Stimulated activated CD8-positive, alpha-beta memory T cell treated with anti-CD3 and anti-CD28 coated beads, Interleukin-7, amount 100 ng/mL, for 48 hours (primary cell): ENCODE measurements around the gene TMEM8B.

ENCODE experiments used
- DNase-seq, 2 donors: peaks; one replicate each; pipeline ENCODE4 v3.0.0-alpha.2; 2020; ENCODE audit warnings: low read depth in 1 of 2; ENCODE audit errors: extremely low read depth in 1 of 2

Gene TMEM8B, protein sequence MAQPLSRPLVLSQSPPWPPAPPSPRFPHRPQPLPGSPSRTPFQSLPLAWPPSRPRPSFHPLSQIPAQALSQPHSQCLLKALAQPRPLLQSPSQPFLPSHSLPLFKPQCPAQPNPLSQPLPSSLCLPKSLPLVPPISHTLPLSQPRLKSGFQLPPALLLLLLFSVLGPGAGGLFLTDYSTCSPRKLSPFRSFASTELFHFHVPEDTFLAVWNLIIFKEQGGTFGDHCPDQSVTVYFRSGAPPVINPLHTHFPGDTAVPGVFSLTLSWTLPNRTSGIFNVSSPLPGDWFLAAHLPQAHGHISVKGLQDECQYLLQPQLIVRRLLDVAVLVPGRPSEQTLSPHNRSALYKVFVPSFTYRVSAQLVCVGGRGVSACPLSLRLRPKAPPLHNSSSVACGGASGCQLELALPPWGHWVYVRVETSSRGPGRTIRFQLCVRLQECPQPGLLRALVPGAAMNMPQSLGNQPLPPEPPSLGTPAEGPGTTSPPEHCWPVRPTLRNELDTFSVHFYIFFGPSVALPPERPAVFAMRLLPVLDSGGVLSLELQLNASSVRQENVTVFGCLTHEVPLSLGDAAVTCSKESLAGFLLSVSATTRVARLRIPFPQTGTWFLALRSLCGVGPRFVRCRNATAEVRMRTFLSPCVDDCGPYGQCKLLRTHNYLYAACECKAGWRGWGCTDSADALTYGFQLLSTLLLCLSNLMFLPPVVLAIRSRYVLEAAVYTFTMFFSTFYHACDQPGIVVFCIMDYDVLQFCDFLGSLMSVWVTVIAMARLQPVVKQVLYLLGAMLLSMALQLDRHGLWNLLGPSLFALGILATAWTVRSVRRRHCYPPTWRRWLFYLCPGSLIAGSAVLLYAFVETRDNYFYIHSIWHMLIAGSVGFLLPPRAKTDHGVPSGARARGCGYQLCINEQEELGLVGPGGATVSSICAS

DNA sequence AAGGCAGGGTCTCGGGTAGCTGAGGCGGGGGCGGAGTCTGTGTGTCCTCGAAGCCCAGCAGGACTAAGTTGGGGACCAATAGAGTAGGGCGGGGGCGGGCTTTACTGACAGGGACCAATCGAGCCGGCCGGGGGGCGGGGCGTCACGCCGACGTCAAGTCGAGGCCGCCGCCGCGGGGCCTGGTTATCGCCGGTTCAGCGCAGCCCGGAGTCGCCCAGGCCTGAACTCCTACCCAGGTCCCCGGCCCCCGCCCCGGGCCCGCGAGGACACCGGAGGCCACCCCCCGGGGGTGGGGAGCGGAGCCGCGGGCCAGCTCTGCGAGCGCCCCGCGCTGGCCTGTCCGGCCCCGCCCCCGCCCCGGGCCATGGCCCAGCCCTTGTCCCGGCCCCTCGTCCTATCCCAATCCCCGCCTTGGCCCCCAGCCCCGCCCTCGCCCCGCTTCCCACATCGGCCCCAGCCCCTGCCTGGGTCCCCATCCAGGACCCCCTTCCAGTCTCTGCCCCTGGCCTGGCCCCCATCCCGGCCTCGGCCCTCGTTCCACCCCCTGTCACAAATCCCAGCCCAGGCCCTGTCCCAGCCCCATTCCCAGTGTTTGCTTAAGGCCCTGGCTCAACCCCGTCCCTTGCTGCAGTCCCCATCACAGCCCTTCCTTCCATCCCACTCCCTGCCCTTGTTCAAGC, at the start of gene TMEM8B:
Gene TMEM8B, plus strand, starts transcription at position 145 of the 680 bp plus-strand sequence. Its CDS starts 220 bp downstream, at position 365.
- peak; percentile 82 to 94 for DNase-seq

DNA sequence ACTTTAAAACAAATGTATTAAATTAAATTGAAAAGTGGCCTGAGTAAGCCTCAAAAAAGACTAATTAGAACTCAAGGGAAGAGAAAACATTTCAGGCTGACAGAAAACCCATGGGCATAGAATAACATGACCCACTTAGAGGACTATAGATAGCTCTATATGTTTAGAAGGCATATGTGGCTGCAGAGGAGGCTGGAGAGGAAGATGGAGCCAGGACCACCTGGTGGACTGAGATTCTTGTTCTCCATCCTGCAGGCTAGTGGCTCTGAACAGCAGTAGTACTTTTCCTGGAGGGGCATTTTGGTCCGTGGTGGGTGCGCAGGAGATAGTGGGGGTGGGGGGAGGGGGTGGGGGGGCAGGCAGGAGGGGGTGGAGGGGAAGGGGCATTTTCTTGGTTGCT, 48.0 kb upstream of the TMEM8B start:
- no peak for DNase-seq

DNA sequence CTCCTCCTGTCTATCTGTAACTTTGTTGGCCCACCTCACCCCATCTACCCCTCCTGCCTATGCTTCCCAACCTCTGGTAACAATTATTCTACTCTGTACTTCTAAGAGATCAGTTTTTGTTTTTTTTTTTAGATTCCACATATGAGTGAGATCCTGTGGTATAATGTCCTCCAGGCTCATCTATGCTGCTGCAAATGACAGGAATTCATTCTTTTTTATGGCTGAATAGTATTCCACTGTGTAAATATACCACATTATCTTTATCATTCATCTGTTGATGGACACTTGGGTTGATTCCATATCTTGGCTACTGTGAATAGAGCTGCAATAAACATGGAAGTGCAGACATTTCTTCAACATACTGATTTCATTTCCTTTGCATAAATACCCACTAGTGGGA, 45.6 kb upstream of the TMEM8B start:
- DNase-seq = no peak

DNA sequence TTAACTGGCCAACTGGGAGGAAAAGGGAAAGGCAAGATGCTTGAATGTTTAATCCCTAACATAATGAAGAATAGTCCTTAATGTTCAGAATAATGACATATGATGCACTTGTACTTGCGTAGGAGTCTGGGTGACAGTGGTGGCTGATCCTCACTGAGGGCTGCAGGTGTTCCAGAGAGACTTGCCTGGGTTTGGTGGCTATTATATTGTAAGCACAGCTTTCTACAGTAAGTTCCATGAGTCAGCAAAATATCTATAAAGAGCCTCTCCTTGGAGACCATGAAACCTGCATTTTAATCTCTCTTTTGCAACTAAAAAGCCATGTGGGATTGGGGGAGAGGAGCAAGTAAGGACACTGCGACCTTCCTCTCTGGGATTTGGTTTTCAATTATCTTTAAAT, 39.5 kb upstream of the TMEM8B start:
- DNase-seq = no peak

DNA sequence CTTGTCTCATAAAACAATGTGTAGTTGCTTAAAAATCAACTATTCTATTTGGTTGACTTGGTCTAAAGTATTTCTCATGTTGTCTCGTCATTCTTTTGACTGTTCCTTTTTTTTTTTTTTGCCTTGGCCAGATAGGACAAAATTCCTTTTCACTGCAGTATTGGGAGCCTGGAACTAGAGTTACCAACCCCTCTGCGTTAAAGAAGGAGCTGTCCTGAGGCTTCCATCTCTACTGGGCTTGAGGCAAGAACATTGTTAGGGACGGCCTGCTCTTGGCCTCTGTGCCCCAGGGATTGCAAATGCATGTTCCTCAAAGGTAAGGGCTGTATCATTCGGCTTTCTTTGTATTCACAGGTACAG, 39.0 kb upstream of the TMEM8B start:
- DNase-seq = no peak

DNA sequence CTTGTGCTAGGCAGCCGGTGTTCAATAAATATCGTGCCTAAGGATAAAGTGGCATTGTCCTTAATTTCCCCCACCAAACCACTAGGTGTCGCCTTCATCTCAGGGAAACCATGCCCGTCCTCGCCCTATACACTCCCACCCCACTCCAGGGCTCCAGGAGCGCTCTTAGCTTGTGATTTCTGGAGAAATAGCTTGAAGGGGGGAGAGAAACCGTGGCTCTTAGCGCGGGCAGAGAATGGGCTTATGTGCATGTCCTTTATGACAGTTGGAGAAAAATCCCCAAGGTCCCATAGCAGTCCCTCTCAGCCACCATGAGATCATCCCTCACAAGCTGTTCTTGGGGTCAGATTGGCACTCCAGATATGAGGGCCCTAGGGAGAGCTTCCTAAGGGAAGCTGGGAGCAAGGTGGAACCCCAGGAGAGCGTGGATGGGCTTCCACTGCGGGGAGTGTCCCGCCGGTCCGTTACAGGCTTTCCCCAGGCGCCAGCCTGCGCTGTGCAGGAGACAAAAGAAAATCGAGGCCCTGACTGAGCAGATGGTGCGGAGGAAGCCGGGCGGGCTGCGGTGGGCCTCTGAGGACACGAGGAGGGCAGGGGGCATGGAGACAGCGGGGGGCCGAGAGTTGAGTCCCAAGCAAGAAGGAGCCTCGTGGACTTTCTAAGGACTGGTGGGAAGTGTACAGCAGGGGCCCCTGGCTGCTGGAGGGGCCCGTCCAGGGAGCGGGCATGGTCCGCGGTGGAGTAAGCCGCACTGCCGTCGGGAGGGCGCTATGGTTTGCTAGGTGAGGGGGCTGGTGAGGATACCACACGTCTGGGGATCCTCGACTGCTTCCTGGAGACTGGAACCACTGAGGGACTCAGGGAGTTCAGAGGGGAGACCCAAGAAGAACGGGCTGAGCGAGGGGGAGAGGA, 38.4 kb upstream of the TMEM8B start:
- DNase-seq = peak in 1 of 2 donors; percentile 23

DNA sequence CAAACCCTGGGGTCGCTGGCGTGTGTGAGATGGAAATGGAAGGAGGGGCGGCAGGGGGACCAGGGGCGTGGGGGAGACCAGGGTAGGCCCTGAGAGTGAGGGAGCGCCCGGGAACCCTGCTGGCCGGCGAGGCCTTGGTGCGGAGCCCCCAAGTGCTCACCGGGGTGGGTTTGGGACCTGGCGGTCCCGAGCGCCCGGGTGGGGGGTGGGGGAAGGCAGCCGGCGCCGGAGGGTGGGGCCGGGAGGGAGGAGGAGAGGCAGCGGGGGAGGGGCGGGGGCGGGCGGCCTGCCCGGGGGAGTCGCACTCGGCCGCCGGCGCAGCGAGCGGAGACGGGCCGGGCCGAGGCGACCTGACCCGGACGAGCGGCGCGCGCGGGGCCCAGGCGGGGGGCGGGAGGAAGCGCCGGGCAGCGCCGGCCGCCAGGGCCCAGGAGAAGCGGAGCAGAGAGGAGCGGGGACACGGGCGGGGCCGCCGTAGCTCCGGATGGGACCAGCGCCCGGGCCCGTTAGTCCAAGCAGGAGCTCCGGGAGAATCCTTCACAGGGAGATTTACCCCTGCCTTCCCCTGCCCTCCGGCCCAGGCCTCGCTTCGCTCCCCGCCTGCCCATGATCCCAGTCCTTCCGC, 37.6 kb upstream of the TMEM8B start, which contains the start of gene NPR2:
Gene NPR2, plus strand, starts transcription at position 295 of the 625 bp plus-strand sequence. CDS start 818 bp downstream, outside the sequence.
- DNase-seq = no peak

DNA sequence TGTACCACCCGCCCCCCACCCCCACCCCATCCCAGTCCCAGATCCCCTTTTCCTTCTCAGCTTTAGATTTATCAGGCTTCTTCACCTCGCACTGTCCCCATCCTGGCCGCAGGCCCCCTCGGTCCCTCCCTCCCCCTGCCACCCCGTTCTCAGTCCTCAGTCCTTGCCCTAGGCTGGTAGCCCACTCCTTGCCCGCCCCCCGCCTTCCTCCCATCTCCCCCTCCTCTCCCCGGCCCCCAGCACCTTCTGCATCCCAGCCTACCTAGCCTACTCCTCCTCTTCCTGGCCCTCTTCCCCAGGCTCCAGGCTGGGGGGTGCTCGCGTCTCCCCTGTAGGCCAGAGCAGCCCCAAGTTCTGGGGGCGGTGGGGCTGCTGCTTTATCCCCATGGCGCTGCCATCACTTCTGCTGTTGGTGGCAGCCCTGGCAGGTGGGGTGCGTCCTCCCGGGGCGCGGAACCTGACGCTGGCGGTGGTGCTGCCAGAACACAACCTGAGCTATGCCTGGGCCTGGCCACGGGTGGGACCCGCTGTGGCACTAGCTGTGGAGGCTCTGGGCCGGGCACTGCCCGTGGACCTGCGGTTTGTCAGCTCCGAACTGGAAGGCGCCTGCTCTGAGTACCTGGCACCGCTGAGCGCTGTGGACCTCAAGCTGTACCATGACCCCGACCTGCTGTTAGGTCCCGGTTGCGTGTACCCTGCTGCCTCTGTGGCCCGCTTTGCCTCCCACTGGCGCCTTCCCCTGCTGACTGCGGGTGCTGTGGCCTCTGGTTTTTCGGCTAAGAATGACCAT, 36.8 kb upstream of the TMEM8B start:
- DNase-seq = no peak

DNA sequence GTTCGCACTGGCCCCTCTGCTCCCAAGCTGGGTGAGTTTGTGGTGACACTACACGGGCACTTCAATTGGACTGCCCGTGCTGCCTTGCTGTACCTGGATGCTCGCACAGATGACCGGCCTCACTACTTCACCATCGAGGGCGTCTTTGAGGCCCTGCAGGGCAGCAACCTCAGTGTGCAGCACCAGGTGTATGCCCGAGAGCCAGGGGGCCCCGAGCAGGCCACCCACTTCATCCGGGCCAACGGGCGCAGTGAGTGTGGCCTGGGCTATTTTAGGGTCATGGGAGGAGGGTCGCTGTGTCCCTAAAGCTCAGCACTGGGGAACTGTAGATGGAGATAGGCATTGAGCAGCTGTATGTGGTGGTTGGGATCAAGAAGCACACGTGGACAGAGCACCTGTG, 36.2 kb upstream of the TMEM8B start:
- DNase-seq = no peak

DNA sequence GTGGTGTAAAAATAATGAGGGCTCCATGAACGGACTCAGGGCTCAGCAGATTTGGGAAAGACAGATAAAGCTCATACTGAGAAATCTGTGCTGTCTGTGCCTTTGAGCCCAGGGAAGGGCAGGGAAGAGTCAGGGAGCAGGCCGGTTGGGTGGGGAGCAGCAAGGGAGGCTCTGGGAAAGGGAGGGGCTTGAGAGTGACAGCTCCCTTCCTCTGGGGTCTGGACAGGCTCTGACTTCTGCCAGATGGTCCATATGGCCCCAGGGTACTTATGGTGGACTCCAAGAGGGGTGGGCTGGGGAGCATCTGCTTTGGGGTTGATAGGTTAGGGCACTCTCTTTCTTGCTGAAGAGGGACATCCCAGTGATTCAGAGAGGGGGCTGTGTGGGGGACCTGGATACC, 35.6 kb upstream of the TMEM8B start:
- no peak for DNase-seq

DNA sequence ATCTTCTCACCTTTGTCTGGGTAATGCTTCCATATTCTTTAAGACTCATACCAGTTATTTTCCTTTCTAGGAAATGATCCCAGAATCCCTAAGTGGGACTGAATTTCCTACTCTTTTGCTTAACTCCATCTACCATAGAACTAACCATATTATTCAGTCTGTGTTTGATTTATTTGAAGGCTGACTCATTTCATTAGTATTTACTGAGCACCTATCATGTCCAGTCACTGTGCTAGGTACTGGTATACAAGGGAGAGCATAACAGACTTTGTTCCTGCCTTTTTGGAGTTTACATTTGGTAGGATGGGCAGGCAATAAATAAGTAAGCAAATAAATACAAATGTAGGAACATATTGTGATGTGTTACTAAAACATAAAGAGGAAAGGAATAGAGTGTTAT, 33.3 kb upstream of the TMEM8B start:
- no peak for DNase-seq

DNA sequence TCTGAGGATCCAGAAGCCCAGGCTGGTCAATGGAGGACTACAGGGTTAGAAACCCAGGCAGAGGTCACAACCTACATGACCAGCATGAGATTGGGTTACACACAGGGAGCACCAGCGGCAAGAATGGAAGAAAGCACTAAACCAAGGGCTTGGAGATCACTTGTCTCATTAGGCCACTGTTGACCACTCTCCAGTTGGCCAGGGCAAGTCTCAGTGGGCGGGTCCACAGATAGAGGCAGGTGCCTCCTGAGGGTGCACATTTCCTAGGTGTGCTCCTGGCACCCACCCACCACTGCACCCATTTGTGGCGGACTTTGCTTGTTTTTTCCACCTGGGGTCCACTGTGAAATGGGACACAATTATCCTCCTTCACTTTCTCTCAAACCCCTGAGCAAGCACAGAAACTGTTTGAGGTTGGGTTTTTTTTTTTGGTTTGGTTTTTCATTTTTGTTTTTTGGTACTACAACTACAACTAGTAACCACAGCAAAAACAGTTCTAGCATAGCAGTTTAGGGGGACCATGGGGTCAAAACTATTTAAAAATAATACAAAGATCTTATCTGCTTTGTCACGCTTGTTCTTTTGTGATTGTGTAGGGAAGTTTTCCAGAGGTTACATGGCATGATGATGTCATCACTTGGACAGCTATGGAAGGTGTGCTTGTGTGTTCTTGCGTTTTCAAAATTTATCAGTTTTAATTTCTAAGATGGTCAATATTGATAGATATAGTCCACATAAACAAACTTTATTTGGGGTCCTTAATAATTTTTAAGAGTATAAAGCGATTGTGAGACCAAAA, 31.5 kb upstream of the TMEM8B start:
- no peak for DNase-seq

DNA sequence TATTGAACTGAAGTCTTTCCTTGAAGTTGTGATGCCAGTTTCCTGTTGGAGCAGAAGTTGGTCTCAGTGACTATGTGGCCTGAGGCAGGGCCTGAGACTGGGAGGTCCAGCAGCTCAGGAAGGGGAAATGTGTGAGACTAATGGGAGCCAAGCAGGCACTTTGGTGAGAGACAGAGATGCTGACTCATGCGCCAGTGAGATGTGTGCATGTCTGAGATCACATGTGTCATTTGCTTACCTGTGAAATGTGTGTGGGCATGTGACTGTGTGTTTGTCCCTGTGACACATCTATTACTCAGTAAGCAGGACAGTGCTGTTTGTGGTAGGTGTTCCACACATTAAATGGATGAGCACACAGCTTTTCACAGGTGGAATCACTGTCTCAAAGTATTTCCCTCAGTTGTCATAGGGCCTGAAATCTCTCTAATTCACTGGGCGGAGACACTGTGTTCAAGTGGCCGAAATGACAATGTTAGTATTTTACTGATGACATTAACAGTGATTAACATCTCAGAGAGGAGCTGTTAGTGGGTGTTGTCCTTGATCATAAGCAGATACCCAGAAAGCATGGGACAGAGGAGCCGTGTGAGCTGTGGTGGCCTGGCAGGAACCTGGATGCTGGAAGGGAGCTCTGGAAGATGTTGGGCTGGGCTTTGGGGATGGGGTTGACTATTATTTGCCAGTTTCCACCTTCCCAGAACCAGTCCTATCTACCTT, 30.2 kb upstream of the TMEM8B start:
- DNase-seq = peak in 1 of 2 donors; percentile 52

DNA sequence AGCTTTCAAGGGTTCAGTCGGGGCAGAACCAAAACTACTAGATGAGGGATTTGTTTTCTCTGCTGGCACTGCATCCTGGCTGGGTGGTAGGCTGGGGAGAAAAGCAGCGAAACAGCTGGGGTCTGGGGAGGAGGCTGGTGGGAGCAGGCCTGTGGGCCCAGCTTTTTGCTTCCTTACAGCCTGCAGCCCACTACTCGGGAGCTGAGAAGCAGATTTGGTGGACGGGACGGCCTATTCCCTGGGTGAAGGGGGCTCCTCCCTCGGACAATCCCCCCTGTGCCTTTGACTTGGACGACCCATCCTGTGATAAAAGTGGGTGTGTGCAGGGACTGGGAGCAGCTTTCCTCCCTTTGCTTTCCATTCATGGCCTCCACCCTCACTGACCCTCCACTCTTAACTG, 28.5 kb upstream of the TMEM8B start:
- no peak for DNase-seq

DNA sequence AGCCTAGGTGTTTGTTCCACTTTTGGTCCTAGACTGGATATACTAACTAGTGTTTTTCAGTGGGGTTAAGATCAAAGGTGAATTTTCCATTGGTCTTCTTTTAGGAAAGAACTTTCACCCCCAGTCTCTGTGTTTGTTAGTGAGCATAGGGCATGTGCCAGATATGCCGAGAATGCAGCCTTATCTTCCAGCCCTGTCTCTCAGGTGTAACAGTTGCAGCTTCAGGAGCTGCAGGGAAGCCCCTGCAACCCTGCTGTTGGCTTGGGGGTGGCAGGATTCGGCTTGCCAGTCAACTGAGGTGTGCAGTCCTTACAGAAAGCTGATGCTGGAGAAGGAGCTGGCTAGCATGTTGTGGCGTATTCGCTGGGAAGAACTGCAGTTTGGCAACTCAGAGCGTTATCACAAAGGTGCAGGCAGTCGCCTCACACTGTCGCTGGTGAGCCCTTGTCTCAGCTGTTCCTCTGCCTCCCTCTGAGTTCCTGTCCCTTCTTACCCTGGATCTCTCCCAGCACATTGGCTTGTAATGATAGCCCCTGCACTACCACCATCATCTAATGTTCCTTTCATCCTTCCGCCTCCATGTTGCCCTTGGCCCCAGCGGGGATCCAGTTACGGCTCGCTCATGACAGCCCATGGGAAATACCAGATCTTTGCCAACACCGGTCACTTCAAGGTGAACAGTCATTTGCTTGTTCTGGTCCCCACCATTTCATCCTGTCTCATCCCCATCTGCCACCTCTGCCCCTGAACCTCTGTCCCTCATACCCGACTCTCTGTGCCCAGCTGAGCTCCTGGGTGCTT, 27.5 kb upstream of the TMEM8B start:
- no peak for DNase-seq

DNA sequence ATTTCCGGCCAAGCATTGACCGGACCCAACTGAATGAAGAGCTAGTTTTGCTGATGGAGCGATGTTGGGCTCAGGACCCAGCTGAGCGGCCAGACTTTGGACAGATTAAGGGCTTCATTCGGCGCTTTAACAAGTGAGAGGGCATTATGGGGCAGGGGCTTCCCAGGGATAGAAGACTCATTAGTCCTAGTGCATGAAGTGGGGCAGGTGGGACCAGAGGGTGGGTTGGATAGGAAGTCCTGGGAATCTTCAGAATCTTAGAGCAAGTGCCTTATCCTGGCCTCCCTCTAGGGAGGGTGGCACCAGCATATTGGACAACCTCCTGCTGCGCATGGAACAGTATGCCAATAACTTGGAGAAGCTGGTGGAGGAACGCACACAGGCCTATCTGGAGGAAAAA, 22.9 kb upstream of the TMEM8B start:
- DNase-seq = no peak

DNA sequence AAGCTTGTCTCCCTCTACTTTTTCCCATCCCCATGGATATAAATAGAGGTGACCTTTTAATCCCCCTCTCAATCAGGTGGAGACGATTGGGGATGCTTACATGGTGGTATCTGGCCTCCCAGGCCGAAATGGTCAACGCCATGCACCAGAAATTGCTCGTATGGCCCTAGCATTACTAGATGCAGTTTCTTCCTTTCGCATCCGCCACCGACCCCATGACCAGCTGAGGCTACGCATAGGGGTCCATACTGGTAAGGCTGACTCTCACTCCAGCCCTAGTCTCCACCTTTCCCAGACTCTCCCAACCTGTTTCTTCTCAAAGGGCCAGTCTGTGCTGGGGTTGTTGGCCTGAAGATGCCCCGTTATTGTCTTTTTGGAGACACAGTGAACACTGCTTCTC, 20.6 kb upstream of the TMEM8B start:
- DNase-seq = no peak
